HK-2 (cell line): Measurements from ENCODE around the gene DNAJA3.

ENCODE experiments used
- DNase-seq: peaks from one replicate; pipeline ENCODE4 v3.0.0-alpha.2; 2018; ENCODE audit not compliant: unreplicated experiment

The DNAJA3 gene

DNA sequence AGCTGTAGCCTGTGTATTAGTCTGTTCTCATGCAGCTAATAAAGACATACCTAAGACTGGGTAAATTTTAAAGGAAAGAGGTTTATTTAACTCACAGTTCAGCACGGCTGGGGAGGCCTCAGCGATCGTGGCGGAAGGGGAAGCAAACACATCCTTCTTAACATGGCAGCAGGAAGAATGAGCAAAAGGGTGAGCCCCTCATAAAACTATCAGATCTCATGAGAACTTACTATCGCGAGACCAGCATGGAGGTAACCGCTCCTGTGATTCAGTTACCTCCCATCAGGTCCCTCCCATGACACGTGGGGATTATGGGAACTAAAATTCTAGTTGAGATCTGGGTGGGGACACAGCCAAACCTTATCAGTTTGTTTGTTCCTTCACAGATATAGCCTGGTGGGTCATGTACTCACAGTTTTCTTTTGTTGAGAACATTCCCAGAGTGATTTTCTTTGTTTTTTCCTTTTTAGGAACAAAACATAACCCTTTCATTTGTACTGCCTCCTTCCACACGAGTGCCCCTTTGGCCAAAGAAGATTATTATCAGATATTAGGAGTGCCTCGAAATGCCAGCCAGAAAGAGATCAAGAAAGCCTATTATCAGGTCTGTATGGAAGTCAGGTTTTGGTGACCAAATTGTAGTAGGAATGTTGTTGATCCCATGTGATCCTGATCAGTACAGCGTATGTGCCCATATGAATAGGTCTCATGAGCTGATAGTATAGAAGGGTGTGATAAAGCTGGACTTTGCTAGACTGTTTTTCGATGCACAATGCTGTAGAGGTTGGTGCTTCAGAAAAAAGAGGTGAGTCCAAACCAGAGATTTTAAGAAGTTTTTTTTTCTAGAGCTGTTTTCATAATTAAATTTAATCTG, 8.5 kb downstream of the DNAJA3 start:
- no peak for DNase-seq

DNA sequence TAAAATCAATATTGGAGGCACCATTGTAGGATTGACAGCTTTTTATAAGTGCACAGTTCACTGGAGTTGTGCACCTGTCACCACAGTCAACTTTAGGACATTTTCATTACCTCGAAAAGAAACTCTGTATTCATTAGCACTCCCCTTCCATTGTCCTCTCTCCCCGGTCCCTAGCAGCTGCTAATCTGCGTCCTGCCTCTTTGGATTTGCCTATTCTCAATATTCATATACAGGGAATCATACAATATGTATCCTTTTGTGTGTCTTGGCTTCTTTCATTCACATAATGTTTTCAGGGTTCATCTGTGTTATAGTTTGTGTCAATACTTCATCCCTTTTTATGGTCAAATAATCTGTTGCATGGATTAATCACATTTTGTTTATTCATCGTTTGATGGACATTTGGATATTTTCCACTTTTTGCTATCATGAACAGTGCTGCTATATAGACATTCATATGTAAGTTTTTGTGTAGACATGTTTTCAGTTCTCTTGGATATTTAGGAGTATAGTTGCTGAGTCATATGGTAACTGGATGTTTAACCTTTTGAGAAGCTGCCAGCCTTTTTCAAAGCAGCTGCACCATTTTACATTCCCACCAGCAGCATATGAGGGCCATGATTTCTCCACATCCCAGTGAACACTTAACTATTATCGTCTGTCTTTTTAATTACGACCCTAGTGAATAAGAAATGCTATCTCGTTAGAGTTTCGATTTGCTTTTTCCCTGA, 9.8 kb downstream of the DNAJA3 start:
- no peak for DNase-seq

DNA sequence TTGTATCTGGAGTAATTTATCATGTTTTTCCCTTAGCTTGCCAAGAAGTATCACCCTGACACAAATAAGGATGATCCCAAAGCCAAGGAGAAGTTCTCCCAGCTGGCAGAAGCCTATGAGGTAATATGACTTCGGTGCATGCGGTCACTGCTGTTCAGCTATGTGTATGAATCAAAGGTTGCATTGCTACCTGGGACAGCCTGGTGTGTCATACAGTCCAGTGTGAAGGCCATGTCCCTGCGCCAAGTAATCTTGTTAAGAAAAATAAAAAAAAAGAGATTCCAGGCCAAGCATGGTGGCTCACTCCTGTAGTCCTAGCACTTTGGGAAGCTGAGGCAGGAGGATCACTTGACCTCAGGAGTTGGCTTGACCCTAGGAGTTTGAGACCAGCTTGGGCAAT, 11.7 kb downstream of the DNAJA3 start:
- DNase-seq: no peak

DNA sequence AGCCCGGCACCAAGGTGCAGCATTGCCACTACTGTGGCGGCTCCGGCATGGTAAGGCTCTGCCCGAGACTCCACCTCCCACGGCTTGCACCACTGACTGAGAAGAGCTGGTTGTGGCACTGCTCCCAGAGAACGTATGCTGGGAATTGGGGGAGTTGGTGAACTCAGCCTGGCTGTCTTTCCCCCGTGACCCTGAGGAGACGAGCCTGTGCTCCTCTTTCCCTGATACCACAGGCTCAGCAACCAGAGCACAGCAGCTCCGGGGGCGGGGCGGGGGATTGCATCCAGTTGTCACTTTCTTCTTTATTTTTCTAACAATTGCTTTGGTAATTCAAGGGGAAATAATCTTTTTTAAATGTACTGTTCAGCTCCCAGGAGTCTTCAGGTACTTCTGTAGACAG, 16.7 kb downstream of the DNAJA3 start:
- DNase-seq: no peak

DNA sequence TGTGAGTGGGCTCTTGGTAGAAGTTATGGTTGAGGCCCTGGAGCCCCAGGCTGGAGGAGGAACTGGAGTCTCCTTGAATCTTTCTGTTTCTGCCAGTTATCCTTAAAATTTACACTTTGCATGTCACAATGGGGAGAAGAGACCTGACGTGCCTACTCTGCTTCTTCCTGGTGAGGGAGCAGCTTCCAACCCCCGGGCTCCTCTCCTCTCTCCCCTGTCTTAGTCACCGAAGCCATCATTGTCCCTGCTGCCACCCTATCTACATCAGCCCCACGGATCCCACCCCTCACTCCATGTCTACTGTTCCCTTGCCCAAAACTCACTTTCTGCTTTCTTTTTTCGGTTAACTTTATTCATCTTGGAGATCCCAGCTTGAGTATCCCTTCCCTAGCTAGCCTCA, 17.6 kb downstream of the DNAJA3 start:
- no peak for DNase-seq

DNA sequence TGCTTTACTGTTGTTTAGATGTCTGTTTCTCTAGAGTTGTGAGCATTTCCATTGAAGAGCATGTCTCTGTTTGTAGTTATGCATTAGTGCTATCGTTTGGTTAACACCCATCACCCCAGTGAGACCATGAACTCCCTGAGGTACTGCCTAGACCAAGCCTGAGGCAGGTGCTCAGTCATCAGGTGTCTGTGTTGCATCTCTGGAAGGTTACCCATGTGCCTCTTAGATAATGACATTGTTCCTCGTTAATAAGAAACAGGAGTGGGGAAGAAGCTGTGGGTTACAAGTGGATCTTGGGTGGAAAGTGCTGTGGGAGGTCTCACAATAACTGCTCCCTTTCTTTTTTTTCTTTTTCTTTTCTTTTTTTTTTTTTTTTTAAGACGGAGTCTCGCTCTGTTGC, 18.3 kb downstream of the DNAJA3 start:
- DNase-seq: no peak

DNA sequence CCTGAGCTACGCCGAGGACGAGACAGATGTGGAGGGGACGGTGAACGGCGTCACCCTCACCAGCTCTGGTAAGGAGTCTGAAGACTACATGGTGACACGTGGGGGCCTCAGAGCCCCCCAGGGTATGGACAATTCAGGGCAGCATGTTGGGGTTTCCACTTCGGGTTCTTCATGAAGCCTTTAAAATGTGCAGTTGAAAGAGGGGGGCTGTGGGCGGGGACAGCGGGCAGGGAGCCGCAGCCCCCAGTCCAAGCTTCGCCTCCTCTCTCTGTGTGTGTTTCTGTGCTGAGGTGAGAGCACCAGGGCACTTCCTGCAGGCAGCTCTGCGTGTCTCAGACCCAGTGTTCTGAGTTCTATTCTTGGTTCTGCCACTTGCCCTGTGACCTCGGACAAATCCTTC, 24.8 kb downstream of the DNAJA3 start:
- DNase-seq: no peak

DNA sequence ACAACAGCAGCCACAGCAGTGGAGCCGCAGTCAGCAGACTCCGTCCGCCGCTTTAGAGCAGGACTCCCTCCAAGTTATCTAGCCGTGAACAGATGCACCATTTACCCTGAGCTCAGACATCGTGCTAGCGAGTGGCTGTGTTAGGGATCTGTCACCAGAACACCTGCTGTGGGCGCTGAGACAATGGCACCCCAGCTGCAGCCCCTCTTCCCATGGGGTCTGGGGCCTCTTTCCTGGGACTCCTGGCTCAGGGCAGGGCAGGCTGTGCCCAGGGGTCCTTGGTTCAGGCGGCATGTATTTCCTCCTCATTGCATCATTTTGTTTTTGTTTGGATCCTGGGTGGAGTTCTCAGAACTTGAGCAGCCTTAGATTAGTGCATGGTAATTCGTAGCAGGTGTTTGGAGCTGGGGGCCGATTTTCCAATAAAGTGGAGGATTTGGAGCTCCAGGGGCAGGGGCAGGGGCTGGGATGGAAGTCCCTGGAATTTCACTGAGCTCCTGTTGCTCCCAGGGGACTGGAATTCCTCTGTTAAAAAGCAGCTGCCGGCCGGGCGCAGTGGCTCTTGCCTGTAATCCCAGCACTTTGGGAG, 25.4 kb downstream of the DNAJA3 start:
- no peak for DNase-seq

DNA sequence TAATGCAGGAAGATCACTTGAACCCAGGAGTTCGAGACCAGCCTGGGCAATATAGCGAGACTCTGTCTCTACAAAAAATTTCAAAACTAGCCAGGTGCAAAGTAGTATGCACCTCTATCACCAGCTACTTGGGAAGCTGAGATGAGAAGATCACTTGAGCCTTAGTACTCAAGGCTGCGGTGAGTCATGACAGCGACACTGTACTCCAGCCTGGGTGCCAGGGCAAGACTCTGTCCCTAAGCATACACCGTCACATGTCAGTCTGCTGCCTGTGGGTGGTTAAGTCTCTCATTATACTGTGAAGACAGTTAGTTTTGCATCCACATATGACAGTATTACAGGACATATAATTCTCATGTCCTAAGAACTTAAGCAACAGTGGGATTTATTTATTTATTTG, 27.0 kb downstream of the DNAJA3 start:
- no peak for DNase-seq

DNA sequence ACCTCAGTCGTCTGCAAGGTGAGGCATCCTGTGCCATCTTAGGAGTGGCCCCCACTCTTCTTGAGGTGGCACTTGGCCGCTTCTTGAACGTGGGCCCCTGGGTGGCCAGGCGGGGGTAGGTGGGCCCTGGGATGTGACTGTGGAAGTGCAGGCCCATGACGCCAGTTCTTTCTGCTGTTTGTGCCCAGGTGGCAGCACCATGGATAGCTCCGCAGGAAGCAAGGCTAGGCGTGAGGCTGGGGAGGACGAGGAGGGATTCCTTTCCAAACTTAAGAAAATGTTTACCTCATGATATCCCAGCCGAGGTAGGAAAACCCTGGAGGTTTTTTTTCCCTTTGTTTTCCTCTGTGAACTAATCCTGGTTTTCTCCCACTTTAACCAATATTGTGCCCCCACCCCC, 29.0 kb downstream of the DNAJA3 start:
- DNase-seq: no peak

DNA sequence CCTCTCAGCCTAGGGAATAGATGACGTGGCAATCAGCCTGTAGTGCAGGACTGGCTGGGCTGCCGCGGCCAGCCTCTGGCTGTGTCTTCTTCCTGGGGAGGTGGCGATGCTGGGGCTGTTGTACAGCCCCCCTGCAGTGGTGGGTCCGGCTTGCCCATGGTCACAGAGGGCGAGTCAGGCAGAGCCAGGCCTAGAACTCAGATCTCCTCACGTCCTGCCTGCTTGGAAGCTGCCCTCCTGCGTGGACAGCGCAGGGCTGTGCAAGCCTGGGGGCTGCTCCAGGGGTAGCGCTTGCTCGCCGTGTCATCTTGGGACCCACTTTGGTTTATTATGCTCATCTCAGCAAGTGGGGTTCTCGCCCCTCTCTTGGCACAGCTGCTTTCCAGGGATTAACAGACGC, 29.4 kb downstream of the DNAJA3 start:
- DNase-seq: no peak

DNA sequence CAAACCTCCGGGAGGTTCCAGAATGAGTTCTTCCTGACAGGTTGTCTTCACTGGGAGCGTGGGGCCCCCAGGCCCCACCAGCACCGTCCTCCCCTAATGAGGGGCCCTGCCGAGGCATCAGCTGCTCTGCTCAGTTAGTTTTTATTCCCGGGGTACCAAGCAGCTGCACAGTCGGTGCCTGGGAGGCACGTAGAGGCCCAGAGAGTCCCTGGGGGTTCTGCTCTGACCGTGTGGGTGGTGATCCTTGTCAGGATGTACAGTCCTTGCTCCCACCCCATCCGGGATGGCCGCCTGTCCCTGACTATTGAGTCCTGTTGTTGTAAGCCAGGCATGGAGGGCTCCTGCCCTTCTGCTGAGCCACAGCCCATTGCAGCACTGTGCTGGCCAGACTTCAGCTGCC, 30.3 kb downstream of the DNAJA3 start:
- no peak for DNase-seq

DNA sequence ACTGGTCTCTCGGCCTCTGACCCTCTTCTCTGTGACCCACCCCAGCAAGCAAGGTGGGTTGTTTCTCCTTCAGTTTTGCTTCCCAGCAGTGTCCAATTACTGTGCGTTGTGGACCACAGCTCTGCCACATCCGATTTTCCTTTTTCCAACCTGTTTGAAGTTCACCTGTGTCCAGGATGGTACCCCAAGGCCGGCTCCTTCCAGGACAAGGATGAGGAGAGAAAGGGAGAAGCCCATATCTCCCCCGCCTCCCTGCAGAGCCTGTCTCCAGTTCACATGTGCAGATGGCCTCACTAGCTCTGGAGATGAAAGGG, 35.2 kb downstream of the DNAJA3 start:
- no peak for DNase-seq

DNA sequence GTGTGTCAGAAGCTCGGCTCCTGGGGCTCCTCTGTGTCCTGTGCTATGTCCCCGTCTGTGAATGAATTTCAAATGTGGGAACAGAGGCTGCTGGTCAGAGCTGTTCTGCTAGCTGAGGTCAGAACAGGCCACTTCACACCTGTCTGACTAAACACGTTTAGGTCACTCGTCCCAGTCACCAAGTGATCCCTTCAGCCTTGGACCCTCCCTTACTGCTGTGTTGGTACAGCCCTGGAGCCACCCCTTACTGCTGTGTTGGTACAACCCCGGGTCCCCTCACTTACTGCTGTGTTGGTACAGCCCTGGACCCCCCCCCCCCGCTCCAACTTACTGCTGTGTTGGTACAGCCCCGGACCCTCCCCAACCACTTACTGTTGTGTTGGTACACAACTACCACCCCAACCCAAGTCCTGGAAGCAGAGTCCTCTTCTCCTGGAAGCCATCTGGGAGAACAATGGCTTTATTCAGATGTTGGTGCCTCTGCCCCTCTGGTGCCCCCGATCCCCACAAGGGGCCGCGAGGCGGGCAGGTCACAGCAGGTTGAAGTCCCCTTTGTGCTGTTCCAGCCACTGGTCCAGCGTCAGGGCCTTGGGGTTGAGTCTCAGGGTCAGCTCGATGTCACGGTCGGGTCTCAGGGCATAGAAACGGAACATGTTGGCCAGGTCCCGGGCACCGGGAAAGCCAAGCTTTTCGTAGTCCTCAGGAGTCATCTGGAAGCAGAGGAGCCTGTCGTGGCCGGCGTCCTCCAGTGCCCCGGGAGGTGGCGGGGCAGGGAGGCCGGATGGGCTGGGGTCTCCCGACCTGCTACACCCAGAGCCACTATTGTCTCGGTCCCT, 35.8 kb downstream of the DNAJA3 start:
- no peak for DNase-seq

DNA sequence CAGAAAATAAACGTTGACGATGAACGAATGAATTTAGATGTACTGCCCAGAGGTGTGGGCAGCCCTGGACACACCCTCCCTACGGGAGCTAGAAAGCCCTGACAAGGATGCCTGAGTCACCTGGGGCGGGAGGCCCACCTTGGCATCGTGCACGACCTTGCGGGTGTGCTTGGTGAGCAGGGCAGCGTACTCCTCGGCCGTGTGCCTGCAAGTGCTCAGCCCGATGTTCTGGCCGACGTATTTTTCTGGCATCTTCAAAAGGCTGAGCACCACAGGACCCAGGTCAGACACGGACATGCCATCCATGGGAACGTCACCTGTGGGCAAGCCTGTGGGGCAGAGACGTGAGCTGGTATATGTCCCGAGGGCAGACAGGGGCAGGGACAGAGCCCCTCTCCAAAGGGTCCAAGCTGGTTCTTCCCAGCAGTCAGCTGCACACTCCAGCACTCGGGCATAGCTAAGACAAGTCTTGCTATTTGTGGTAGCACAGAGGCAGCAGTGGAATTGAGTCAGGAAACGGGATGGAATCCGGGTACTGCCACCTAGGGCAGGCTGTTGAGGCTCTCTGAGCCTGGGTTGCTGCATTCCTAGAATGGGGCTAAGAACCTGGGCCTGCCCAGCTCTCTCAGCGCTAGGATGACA, 38.0 kb downstream of the DNAJA3 start:
- no peak for DNase-seq

DNA sequence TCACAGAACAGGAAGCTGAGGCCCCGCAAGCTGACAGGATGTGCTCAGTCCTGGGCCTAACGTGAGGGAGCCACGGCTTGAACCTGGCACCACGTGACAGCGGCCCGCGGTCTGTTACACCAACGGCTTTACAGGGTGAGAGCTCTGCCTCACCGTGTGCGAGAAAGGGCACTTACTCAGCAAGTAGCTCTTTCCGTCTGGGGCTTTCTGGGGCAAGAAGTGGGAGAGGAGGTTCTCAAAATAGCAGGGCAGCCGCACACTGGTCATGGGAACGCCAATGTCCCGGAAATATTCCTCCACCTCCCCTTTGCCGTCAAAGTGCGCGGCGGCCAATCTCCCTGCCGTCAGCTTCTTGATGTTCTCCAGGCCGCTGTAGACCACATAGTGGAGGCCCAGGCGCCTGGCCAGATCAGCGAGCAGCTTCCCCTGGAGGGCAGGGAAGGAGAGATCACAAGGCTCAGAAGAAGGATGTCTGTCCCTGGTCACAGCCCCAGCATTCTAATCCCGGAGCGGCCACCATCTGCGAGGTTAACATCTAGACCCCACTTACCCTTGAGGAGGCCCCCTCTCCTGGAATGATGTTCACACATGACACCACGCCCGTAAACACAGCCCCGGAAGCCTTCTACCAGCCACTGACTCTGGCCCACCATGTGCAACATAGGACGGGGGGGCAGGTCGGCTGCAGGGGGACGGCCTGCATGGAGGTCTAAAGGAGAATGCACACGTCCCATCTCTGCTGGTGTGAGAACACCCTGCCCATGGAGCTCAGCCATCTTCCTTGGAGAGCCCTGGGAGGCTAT, 40.5 kb downstream of the DNAJA3 start:
- DNase-seq: no peak

DNA sequence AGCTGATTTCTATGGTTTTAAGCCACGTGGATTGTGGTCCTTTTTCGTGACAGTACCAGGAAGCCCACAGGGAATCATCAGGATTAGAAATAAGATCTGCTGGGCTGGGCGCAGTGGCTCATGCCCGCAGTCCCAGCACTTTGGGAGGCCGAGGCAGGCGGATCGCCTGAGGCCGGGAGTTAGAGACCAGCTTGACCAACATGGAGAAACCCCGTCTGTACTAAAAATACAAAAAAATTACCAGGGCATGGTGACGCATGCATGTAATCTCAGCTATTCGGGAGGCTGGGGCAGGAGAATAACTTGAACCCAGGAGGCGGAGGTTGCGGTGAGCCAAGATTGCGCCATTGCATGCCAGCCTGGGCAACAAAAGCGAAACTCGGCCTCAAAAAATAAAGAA, 42.2 kb downstream of the DNAJA3 start:
- no peak for DNase-seq

DNA sequence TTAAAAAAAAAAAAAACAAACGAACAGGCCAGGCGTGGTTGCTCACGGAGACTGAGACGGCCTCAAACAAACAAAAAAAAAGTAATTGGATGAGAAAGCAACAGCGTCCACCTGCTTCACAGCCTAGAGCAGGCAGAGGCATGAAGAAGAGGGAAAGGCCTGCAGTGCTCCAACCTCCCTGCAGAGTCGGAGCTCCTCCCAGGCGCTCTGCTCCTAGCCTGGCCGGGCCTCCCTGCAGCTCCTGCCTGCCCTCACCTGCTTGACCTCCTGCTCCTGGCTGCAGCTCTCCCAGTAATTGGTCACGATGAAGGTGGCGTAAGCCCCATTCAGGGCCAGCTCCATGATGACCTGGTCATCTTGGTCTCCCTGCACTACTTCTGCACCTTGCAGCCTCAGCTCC, 43.3 kb downstream of the DNAJA3 start:
- no peak for DNase-seq

DNA sequence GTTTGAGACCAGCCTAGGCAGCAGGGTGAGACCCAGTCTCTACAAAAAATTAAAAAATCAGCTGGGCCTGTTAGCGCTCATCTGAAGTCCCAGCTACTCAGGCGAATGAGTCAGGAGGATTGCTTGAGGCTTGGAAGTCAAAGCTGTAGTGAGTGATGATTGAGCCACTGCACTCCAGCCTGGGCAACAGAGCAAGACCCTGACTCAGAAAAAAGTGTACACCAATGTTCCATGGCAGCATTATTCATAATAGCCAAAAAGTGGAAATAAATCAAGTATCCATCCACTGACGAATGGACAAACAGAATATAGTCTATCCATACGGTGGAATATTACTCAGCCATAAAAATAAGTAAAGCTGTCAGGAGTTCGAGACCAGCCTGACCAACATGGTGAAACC, 46.2 kb downstream of the DNAJA3 start:
- no peak for DNase-seq

DNA sequence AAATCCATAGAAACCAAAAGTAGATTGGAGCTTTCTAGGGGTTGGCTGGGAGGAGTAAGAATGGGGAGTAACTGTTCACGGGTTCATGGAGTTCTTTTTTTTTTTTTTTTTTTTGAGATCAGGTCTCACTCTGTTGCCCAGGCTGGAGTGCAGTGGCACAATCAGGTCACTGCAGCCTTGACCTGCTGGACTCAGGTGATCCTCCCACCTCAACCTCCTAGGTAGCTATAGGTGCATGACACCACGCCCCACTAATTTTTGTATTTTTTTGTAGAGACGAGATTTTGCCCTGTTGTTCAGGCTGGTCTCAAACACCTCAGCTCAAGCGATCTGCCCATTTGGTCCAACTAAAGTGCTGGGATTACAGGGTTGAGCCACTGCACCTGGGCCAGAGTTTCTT, 47.2 kb downstream of the DNAJA3 start:
- no peak for DNase-seq
